PFSK-1 (cell line): Measurements from ENCODE around the gene GSG1L.

ENCODE experiments used
- FOXP2 ChIP-seq: optimal IDR thresholded peaks from 2 replicates; pipeline ENCODE3; 2011; ENCODE audit warnings: borderline replicate concordance, control low read depth, inconsistent platforms; ENCODE audit not compliant: insufficient read depth; ENCODE audit errors: extremely low read length, extremely low read depth
- POLR2AphosphoS5 ChIP-seq: IDR thresholded peaks from 2 replicates; pipeline ENCODE4 v1.6.1; 2012; ENCODE audit warnings: low read depth, mild to moderate bottlenecking, control low read depth, low read length, moderate library complexity
- SIN3A ChIP-seq: IDR thresholded peaks from 2 replicates; pipeline ENCODE4 v1.6.1; 2012; ENCODE audit warnings: mild to moderate bottlenecking, low read length, moderate library complexity, borderline replicate concordance; ENCODE audit not compliant: insufficient read depth
- TAF1 ChIP-seq: IDR thresholded peaks from 2 replicates; pipeline ENCODE4 v1.6.1; 2012; ENCODE audit warnings: low read length, control low read depth, borderline replicate concordance; ENCODE audit not compliant: insufficient read depth
- TF ChIP-seq, protein P1 (sequence below), 2 experiments: IDR thresholded peaks; 2 replicates each; pipeline versions ENCODE4 v1.6.1 to v1.8.0; 2011 to 2012; ENCODE audit warnings: low read depth in 2 of 2, low read length in 2 of 2, control low read depth in 1 of 2, inconsistent platforms in 1 of 2, mild to moderate bottlenecking in 1 of 2, moderate library complexity in 1 of 2; ENCODE audit not compliant: insufficient read depth in 1 of 2

Gene GSG1L

DNA sequence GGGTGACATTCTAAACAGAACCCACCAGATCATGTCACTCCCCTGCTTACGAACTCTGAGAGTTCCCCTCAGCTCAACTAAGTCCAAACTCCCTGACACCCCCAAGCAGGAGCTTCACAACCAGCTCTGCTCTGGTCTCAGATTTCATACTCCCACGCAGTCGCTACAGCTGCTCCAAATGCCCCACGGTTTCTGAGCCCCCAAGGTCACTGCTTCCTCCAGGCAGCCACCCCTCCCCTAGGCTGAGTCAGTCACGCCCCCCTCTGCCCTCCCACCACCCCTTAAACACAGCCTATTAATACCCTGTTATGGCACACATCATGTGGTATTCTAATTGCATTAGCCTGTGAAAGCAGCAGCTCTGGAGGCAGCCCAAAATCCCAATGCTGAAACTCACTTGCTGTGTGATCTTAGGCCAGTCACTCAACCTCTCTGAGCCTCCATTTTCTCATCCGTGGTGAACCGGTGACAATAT lies 51.5 kb downstream of the GSG1L start:
- TF ChIP-seq TAF1 (no peak), FOXP2 (no peak), POLR2AphosphoS5 (no peak), SIN3A (no peak)
- TF ChIP-seq, protein P1, sequence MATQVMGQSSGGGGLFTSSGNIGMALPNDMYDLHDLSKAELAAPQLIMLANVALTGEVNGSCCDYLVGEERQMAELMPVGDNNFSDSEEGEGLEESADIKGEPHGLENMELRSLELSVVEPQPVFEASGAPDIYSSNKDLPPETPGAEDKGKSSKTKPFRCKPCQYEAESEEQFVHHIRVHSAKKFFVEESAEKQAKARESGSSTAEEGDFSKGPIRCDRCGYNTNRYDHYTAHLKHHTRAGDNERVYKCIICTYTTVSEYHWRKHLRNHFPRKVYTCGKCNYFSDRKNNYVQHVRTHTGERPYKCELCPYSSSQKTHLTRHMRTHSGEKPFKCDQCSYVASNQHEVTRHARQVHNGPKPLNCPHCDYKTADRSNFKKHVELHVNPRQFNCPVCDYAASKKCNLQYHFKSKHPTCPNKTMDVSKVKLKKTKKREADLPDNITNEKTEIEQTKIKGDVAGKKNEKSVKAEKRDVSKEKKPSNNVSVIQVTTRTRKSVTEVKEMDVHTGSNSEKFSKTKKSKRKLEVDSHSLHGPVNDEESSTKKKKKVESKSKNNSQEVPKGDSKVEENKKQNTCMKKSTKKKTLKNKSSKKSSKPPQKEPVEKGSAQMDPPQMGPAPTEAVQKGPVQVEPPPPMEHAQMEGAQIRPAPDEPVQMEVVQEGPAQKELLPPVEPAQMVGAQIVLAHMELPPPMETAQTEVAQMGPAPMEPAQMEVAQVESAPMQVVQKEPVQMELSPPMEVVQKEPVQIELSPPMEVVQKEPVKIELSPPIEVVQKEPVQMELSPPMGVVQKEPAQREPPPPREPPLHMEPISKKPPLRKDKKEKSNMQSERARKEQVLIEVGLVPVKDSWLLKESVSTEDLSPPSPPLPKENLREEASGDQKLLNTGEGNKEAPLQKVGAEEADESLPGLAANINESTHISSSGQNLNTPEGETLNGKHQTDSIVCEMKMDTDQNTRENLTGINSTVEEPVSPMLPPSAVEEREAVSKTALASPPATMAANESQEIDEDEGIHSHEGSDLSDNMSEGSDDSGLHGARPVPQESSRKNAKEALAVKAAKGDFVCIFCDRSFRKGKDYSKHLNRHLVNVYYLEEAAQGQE (IDR thresholded peaks at IDR 0.05; ENCODE audit: insufficient read depth in 1 of 2, low read depth in 2 of 2, low read length in 2 of 2): no peak

DNA sequence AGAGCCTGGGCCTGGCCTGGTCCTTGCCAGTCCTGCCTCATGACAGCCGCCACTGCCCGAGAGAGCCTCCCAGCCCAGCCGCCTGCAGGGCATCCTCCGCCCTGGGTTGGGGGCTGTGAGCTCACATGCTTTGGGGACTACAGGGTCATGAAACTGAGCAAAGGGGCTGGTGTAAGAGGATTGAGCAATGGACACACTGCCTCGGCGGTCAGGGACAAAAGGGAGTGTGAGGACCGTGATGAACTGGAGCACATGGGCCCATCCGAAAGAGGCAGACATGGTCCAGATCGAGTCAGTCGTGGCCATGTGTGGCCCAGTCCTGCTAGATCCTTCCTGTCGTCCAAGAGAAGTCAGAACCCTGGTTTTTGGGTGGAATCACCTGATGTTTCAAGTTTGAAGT lies 52.3 kb downstream of the GSG1L start:
- TF ChIP-seq TAF1 (no peak), FOXP2 (no peak), POLR2AphosphoS5 (no peak), SIN3A (no peak)
- TF ChIP-seq, protein P1 (IDR thresholded peaks at IDR 0.05; ENCODE audit: insufficient read depth in 1 of 2, low read depth in 2 of 2, low read length in 2 of 2): no peak

DNA sequence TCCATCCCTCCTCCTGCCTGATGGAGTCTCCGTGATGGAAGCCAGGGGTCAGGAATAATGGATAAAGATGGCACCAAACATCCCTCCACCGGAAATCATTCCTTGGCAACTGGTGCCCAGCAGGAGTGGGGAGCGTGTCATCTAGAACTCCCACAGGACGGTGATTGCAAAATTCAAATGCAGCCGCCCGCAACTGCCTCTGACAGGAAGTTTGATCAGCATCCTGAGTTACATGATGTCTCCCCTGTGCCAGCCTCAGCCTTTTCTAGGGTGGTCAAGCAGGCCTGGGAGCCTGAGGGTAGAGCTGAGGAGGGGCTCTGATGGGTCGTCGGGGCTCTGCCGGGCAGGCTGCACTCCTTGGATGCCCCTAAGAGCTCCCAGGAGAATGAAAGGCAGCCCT lies 52.8 kb downstream of the GSG1L start:
- no peak for TF ChIP-seq FOXP2
- TF ChIP-seq SIN3A: no peak
- TF ChIP-seq POLR2AphosphoS5: no peak
- TF ChIP-seq, protein P1 (IDR thresholded peaks at IDR 0.05; ENCODE audit: insufficient read depth in 1 of 2, low read depth in 2 of 2, low read length in 2 of 2): no peak
- TF ChIP-seq TAF1: no peak

DNA sequence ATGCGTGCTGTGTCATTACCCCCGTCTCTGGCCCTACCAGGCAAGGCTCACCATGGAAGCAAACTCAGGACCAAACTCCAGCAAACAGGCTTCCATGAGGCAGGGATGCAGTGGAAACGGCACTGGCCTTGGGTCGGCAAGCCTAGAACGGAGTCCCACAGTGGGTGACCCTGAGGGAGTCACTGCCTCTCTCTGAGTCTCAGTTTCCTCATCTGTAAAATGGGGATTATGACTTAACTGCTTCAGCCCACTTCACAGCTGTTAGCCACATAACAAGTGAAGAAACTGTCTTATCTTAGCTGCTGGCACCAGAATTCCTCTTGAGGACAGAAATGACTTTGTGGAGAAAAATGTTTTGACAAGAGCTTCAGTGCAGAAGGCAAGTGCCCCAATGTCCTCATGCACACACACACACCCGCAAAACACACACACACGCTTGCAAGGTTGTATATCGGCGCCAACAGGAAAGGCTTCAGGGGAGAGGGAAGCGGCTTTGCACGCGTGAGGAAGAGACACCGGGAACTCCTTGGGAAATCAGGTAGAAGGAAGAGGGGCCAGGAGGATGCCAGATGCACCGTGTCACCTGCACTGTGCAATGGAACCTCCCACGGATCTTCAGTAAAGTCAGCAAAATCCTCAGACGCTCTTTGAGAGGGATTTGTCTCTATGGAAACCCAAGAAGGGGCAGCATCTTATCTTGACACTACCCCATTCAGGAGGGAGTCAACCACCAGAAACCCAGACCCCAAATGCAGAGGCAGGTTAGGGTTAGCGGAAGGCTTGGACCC lies 53.7 kb downstream of the GSG1L start:
- no peak for TF ChIP-seq POLR2AphosphoS5
- no peak for TF ChIP-seq FOXP2
- TF ChIP-seq, protein P1 (IDR thresholded peaks at IDR 0.05; ENCODE audit: insufficient read depth in 1 of 2, low read depth in 2 of 2, low read length in 2 of 2): no peak
- no peak for TF ChIP-seq SIN3A
- no peak for TF ChIP-seq TAF1
